HK-2 (cell line): ENCODE results near the gene ATG12.
"Not testable (repeated sequence)": the region's sequence is repeated elsewhere in the genome, so short reads cannot be mapped to it uniquely, and the experiment has no call there.

ENCODE experiments used
- DNase-seq: peaks from one replicate; pipeline ENCODE4 v3.0.0-alpha.2; 2018; ENCODE audit not compliant: unreplicated experiment

The ATG12 gene

DNA sequence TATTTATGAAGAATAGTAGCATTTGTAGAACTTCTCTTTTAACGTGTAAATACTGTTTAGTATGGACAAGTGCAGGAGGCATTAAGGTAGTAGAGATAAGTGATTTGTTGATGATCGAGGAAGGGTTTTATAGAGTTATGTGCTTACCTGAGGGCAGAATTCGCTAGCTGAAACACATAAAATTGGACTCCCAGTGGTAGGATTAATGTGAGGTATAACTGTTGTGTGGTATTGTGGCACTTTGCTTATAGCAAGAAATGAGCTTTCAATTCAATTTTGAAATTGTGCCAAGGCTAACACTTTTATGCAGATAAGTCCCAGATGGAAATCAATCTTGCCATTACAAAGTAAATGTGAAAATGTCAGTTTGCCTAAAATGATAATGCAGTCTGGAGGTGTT, 1.6 kb upstream of the ATG12 start:
- no peak for DNase-seq

DNA sequence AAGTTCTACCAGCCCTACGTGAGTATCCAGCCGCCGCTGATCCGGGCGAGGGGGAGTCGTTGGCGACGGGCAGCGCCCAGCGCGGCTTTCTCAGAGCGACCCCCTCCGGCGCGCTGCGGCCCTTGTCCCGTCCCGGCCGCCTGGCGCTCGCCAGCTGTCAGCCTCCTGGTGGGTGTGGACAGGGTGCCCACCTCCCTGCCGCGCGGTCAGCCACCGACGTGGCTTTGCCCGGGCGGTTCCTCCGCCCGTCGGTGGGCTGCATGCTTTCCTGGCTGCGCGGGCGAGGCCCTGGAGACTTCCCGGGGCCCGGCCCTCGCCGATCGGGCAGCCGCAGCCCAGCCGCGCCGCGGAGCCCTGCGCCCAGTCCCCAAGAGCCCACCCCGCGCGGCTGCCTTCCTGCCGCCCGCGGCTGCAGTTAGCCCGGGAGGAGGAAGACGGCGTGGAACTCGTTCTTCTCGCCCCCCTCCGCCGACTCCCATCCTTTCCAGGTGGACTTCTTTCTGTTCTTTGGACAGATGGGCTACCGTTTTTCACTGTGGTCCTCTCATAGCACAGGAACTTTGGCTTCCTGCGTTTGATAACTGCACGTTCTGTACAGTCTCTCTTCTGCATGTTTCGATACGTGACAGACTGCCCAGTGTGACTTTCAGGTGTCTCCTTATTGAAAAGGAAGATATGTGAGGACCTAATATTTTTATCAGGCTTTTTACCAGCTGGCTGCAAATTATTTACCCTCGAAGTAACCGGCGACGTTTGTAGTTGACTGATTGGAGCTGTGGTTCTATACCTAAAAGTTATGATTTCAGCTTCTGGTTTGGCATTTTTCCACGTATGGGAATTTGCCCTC, 947 bp upstream of the ATG12 start:
- DNase-seq = peak; percentile 70

GRCh38 chr5:115840873-115841272, 492 bp downstream of the ATG12 start:
- no peak for DNase-seq

GRCh38 chr5:115838885-115839518, 2.4 kb downstream of the ATG12 start:
- DNase-seq = no peak

DNA sequence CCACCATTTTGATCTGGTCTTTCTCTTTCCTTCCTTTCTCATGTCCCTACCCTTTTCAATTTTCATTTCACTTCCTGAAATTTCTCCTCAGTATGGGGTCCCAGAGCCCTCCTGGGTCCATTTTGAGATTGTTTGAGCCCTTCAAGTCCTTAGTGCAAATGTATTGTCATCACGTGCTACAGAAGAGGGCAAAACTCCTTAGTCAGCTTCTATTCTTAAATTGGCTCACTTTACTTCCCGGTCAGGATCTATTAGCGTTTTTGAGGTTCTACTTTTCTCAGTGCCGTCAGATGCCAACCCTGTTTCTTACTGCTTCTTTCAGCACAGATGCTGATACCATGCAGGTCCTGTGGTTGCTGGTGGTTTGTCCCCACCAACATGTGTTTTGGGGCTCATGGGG, 5.9 kb downstream of the ATG12 start:
- DNase-seq = no peak

DNA sequence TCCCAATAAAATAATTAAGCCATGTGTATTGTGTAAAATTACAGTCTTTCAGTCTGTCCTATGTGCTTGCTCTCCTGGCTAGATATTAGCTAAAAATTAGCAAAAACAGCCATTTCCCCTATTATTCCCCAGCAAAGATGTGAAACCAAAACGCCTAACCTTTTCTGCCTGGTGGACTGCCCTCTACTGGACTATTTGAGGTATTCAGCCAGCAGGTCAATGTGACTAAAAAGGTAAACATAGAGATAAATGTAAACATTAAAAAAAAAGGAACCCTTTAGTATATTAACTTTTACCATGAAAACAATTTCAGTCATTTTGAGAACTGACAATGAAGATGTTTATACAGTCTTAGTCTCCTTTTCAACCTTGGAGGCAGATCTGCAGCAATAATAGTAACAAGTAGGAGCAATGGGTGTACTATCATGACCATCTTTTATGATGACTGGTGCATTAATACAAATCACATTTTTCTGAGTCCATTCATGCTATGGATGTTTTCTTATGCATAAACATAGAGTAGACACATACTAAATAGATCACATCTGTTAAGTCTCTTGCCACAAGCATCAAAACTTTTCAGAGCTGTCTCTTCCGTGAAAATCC, 10.1 kb downstream of the ATG12 start:
- DNase-seq = peak; percentile 10

DNA sequence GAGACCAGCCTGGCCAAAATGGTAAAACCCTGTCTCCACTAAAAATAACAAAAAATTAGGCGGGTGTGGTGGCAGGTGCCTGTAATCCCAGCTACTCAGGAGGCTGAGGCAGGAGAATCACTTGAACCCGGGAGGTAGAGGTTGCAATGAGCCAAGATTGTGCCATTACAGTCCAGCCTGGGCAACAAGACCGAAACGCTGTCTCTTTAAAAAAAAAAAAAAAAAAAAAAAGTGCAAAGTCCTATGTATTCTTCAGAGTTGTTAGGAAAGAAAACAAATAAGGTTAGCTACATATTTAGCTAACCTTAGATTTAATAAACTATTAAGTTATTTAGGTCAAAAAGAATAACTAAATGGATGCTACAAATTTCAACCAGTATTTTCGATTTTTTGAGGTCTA, 11.5 kb downstream of the ATG12 start:
- no peak for DNase-seq

DNA sequence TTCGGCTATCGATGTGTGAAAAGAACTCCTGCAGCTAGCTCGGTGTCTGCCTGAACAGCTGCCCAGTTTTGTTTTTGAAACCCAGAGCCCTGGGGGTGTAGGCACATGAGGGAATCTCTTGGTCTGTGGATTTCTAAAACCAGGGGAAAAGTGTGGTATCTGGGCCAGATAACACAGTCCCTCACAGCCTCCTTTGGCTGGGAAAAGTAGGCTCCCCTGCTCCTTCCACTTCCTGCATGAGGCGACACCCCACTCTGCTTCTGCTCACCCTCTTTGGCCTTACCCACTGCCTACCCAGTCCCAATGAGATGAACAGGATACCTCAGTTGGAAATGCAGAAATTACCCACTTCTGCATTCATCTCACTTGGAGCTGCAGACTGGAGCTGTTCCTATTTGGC, 15.4 kb downstream of the ATG12 start:
- DNase-seq = no peak

GRCh38 chr5:115824983-115825382, 16.4 kb downstream of the ATG12 start:
- not testable (repeated sequence) for DNase-seq

GRCh38 chr5:115820846-115821245, 20.5 kb downstream of the ATG12 start:
- no peak for DNase-seq

DNA sequence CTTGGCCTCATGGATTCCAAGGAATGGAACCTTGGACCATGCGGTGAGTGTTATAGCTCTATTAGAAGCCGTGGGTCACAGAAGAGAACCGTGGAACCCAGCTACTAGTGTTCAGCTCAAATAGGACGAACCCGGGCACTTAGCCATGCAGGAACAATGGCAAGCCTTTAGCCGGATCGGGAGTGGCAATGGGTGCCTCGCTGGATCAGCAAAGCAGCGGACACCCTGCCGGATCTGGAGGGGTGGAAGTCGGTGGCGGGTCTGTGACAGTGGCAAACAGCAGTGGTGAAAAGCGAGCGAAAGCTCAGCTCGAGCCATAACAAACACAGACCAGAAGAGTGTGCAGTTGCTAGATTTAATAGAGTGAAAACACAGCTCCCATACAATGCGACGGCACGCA, 22.5 kb downstream of the ATG12 start:
- no peak for DNase-seq

- DNase-seq = no peak
These were observed 24.0 kb downstream of the ATG12 start for GRCh38 chr5:115817386-115817785.

DNA sequence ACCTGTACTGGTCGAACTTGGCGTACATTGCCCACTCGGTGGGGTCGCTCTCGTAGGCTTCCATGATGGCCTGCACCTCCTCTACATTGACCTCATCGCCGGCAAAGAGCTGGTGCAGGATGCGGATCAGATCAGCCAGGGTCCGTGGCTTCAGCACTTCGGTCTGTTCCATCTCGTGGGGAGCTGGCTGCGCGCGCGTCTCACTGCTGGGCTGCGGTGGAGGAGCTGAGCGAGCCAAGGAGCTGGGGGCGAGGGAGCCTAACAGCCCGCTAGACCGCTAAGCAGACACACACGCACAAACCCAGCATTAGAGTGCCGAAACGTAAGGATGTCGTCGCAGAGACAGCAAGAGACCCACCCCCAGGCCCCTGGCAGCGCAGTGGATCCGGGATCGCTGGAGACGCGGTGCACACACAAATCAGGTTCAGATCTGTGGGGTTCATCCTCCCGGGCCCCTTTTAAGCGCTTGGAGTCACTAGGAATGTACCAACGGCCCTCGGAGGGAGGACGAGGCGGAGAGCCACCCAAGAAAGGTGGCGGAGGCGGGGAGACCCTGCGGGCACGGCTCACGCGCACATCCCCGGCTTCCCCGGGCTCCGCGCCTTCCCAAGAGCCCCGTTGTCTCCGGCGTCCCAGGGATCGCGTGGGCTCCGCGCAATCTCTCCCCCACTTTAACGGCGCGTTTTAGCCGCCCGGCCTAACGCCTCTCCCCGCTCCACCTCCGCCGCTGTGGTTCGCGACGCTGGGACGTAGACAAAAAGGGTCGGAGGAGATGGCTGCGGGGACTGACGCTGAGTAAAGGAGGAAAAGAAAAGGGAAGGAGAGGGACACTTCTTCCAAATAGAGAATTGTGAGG, 24.9 kb downstream of the ATG12 start, which contains the start of gene CDO1:
Gene CDO1, minus strand, starts transcription at position 434 of the 856 bp plus-strand sequence. Its CDS starts 262 bp downstream, at position 172.
- no peak for DNase-seq

GRCh38 chr5:115815693-115816225, 25.6 kb downstream of the ATG12 start:
- DNase-seq = no peak

DNA sequence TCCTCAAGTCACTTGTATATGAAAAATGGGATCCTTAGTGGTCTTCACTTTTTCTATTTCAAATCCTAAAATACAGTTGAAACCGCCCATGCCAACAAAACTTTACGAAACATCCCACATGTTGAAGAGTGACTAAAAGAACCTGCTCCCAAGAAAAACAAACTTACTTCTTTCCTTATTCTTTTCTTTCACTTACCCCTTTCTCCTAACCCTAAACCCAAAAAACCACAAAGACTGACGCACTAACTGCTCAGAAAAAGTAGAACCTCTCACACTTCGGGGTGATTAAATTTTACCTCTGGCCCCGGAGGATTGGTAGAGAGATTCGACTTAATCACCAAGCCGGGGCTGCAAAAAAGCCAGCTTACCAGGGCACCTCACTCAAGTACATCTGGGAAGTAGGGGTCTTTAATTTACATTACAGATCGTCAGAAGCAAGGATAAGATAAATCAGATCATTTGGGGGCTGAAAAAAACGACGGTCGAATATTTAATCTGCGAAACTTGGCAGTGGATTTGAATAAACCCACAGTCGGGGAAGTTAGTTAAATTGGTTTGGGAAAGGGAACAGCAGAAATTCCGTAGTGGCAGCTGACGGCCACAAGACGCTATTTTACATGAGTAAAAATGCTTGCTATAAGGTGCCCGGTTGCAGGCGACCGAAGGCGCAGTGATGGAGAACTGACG, 26.2 kb downstream of the ATG12 start:
- no peak for DNase-seq

DNA sequence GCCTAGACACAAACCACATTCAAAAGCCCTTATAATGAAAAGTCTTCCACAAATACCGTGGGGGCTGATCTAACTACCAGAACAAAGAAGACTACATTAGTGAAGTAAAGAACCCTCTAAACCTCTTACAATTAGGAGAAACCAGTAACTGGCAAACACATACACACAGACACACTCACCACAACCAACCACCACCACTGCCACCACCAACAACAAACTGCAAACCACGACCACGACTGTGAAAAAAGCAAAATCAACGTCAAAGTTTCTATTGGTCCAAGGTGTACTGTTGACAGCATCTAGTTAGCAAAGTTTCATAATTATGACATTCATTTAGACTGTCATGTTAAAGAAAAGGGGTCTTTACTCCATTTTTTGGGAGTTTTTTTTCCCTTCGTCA, 27.6 kb downstream of the ATG12 start:
- no peak for DNase-seq

DNA sequence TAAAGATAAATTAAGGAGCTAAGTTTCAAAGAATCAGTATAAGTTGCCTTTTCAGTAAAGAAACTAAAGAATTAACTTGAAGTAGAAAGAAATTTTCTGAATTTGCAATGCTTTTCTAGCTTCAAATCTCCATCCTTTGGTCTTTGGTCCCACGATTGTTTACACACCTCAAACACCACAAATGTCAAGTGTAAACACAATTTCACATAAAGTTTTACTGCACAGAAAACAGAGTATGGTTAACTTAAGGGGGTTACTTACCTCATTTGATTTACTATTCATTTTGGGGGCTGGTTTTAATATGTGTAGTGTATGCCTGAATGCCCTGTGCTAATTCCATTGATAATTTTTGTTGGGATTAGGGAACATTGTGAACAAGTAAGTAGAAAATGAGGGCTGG, 29.0 kb downstream of the ATG12 start:
- no peak for DNase-seq

- DNase-seq = no peak
These were observed 30.0 kb downstream of the ATG12 start for GRCh38 chr5:115811406-115811805.

DNA sequence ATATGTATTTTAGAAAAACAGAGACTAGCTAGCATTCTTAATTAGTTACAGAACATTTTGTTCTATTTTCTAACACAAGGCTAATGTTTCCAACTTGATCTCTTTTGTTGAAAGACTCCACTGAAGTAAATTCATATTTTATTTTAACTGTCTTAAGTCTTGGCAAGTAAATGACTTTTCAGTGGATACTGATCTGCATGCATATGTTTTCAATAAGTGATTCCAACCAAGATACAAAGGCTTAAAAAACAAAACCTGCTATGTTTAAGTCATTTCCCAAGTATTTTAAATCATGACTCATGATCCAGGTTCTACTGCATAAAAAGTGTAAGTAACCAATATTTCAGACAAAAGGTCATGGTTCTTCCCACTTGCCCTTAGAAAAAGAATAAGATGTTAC, 30.6 kb downstream of the ATG12 start:
- DNase-seq = no peak

DNA sequence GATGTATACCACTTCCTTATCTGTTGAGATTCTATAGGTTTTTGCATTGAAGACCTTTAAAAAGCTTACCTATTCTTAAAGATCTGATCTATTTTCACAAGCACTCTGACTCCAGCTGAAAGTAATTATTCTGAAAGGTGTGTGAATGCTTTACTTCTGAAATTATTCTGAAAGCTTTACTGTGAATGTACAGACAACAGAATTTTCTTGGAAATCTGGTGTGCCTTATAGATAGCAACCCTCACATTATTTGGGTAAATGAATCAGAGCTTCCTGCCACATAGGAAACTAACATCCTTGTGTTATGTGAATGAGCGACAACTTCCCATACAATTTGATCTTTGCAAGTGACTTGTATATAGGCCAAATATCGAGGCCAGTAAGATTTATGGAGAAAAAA, 31.4 kb downstream of the ATG12 start:
- DNase-seq = no peak

- not testable (repeated sequence) for DNase-seq
These were observed 33.3 kb downstream of the ATG12 start for GRCh38 chr5:115808066-115808465.
